Coronary artery (tissue), 2 donors: ENCODE measurements around the gene JADE3.

ENCODE experiments used
- DNase-seq: peaks from one replicate; pipeline ENCODE4 v3.0.0-alpha.2; 2017; ENCODE audit warnings: low spot score
- H3K27ac ChIP-seq, 2 donors: fragments of 200-600 bp; sonication (generic); one replicate each; pipeline ENCODE4 v1.5.1; 2016 to 2019
- H3K4me3 ChIP-seq: fragments of 200-600 bp; sonication (generic); 2 replicates; pipeline ENCODE4 v1.5.1; 2016; ENCODE audit warnings: mild to moderate bottlenecking, moderate library complexity
- TF ChIP-seq, protein P1 (sequence below): fragments of 200-600 bp; sonication (generic); IDR thresholded peaks from one replicate; pipeline ENCODE4 v1.5.1; 2019; ENCODE audit warnings: antibody characterized with exemption

JADE3 gene

DNA sequence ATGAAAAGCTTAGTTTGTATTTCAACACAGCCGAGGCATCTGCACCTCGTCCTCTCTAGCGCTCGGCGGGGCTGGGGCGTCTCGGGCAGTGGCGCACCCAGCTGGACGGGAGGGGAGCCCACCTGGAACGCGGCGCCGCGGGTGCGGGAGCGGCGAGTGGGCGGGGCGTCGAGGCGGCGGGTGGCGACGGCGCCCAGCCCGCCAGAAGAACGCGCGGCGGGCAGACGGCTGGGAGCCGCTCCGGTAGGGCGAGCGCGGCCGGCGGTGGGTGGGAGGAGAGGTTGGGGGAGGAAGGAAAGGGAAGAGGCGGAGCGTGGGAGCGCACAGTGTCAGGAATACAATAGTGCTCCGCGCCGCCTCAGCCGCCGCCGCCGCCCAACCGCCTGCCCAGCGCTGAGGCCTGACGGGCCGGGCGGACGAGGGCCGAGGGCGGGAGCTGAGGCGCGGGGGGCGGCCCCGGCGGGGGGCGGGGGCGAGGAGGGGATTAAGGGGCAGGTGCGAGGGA is at the start of gene JADE3:
Gene JADE3 (plus strand): TSS at position 324 of the 505 bp plus-strand sequence. CDS start 72,474 bp downstream, outside the sequence.
- DNase-seq: peak; percentile 79
- TF ChIP-seq, protein P1, sequence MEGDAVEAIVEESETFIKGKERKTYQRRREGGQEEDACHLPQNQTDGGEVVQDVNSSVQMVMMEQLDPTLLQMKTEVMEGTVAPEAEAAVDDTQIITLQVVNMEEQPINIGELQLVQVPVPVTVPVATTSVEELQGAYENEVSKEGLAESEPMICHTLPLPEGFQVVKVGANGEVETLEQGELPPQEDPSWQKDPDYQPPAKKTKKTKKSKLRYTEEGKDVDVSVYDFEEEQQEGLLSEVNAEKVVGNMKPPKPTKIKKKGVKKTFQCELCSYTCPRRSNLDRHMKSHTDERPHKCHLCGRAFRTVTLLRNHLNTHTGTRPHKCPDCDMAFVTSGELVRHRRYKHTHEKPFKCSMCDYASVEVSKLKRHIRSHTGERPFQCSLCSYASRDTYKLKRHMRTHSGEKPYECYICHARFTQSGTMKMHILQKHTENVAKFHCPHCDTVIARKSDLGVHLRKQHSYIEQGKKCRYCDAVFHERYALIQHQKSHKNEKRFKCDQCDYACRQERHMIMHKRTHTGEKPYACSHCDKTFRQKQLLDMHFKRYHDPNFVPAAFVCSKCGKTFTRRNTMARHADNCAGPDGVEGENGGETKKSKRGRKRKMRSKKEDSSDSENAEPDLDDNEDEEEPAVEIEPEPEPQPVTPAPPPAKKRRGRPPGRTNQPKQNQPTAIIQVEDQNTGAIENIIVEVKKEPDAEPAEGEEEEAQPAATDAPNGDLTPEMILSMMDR: no peak
- peak within 1 kb of the TSS; percentile 14 to 77 for H3K27ac ChIP-seq
- H3K4me3 ChIP-seq: peak within 1 kb of the TSS; percentile 76

DNA sequence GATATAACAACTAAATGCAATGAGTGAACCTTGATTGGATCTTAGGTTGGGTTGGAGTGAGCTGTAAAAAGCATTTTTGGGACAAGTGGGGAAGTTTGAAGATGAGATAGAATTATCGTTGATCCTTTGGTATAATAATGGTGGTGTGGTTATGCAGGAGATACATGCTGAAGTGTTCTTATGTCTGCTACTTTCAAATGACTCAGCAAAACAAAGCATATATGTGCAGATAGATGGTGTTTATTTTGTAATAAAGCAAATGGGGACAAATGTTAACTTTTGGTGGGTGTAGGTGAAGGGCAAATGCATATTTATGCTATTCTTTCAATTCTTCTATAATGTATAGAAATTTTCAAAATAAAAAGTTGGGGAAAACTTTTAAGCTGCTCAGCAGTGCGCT is 49.1 kb upstream of the JADE3 start:
- TF ChIP-seq, protein P1: no peak
- no peak for DNase-seq
- H3K4me3 ChIP-seq: no peak overlapping the region
- no peak overlapping the region for H3K27ac ChIP-seq

DNA sequence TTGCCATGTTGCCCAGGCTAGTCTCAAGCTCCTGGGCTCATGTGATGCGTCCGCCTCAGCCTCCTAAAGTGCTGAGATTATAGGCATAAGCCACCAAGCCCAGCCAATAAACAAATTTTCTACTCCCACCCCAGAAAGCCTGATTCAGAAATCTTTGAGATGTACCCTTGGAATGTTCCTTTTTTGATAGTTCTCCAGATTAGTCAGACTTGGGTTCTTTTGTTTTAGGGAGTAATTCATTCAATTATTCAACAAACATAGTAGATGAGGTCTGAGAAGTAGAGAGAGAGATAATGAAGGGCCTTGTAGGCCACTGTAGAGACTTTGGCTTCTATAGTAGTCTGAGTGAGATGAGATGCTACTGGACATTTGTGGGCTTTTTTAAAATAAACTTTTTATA is 47.6 kb upstream of the JADE3 start:
- H3K4me3 ChIP-seq: no peak overlapping the region
- DNase-seq: no peak
- TF ChIP-seq, protein P1: no peak
- no peak overlapping the region for H3K27ac ChIP-seq

DNA sequence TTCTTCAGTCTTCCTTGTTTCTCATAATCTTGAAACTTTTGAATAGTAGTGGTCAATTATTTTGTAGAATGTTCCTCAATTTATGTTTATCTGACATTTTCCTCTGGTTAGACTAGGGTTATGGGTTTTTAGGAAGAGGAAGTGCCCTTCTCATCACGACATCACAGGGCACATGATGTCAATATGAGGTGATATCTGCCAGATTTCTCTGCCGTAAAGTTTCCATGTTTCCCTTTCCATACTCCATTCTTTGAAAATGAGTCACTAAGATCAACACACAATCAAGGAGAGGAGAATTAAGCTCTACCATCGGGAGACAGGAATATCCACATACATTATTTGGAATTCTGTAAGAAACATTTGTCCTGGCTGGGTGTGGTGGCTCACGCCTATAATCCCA is 46.9 kb upstream of the JADE3 start:
- no peak overlapping the region for H3K4me3 ChIP-seq
- TF ChIP-seq, protein P1: no peak
- peak overlapping the region in 1 of 2 donors; percentile 22 for H3K27ac ChIP-seq
- no peak for DNase-seq

DNA sequence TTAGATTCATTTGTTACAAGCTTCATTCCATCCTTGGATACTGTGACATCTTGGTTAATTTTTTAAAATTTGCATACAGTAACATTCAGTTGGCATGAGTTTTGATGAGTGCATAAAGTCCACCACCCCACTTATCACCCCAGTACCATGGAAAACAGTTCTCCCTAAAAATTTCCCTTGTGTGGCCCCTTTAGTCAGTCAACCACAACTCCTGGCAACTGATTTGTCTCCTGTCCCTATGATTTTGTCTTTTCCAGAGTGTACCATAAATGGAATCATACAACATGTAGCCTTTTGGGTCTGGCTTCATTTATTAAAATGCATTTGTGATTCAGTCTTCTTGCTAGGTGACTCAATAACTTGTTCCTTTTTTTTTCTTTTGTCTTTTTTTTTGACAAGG is 45.5 kb upstream of the JADE3 start:
- Histone ChIP-seq H3K4me3 (no peak overlapping the region), H3K27ac (no peak overlapping the region)
- TF ChIP-seq, protein P1: no peak
- no peak for DNase-seq

DNA sequence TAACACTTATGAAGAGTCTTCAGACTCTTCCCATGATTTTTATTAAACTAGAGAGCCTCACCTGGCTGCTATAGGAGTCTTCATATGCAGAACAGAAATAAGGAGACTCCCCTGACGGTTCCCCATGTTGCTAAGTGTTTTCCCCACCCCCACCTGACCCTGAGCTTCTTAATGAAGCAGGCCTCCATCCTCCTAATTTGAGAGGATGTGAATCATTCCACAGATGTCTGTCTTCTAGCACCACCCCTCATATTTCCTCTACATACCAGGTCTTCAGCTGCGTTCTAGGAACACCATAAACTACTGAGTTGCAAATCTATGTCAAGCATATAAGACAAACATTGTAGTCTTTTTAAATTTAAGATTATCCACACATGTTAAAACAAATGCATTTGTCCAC is 38.5 kb upstream of the JADE3 start:
- Histone ChIP-seq H3K4me3 (no peak overlapping the region), H3K27ac (no peak overlapping the region)
- TF ChIP-seq, protein P1: no peak
- DNase-seq: no peak

DNA sequence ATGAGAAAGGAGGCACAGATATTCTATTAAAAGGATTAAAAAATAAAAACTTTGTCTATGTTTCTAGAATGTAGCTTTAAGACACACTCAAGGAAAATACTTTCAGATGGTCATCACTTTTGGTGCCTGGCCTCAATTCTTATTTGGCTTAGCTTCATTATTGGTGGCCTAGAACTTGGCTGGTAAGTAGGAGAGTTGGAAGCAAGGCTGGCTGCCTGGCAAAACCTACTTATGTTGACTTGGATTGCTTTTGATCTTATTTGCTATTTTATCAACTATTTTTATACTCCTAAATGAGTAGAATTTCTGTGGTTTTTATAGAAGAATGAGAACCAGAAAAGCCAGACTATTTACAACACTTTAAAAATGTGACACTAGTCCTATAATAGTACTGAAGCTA is 35.3 kb upstream of the JADE3 start:
- Histone ChIP-seq H3K4me3 (no peak overlapping the region), H3K27ac (no peak overlapping the region)
- TF ChIP-seq, protein P1: no peak
- DNase-seq: no peak
